ENCODE results near the gene MOSMO.
"Not testable (repeated sequence)": the region's sequence is repeated elsewhere in the genome, so short reads cannot be mapped to it uniquely, and the experiment has no call there.

The MOSMO gene

DNA sequence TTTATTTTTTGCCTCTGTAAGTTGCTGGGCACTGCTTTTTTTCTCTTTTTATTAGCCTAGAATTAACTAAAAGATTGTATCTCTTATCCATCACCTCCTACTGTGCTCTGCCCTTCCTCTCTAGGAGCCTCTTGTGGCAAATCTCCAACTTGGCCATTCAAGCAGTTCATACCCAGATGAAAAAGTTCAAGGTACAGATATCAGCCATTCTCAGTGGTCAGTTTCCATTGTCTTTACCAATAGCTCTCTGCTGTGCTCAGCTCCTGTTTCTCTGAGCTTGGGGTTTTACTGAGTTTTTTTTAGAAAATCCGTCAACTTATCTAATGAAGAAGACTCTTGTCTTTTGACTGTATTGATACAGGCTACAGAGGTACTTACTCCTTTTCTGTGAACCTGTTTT, 15.6 kb downstream of the MOSMO start:
- Histone ChIP-seq H3K36me3 (ENCODE audit: insufficient read depth, low read length) (peaks cover 10% of the 10 kb centered on the region), H3K4me3 (ENCODE audit: low read length) (no peak overlapping the region), H3K27me3 (ENCODE audit: control insufficient read depth, insufficient read depth, low read length) (no peaks in the 10 kb centered on the region), H3K4me1 (ENCODE audit: control insufficient read depth, insufficient read depth, low read length) (peaks cover 60% of the 10 kb centered on the region), H3K9ac (ENCODE audit: low read depth, low read length) (no peak overlapping the region), H3K9me3 (replicated peaks; ENCODE audit: low read length) (no peaks in the 10 kb centered on the region), H3K4me2 (ENCODE audit: low read length) (no peak overlapping the region)

- not testable (repeated sequence) for H3K27me3 ChIP-seq (ENCODE audit: control insufficient read depth, insufficient read depth, low read length); H3K4me3 ChIP-seq (ENCODE audit: low read length); H3K4me2 ChIP-seq (ENCODE audit: low read length); H3K9me3 ChIP-seq (replicated peaks; ENCODE audit: low read length); H3K9ac ChIP-seq (ENCODE audit: low read depth, low read length)
- Histone ChIP-seq H3K4me1 (ENCODE audit: control insufficient read depth, insufficient read depth, low read length) (peaks cover 63% of the 10 kb centered on the region), H3K36me3 (ENCODE audit: insufficient read depth, low read length) (peaks cover 12% of the 10 kb centered on the region)
Measured at GRCh38 chr16:22024785-22025184, 16.9 kb downstream of the MOSMO start.

- Histone ChIP-seq H3K4me3 (ENCODE audit: low read length) (no peak overlapping the region), H3K9me3 (replicated peaks; ENCODE audit: low read length) (no peaks in the 10 kb centered on the region), H3K36me3 (ENCODE audit: insufficient read depth, low read length) (peaks cover 18% of the 10 kb centered on the region), H3K27me3 (ENCODE audit: control insufficient read depth, insufficient read depth, low read length) (no peaks in the 10 kb centered on the region), H3K4me1 (ENCODE audit: control insufficient read depth, insufficient read depth, low read length) (peaks cover 67% of the 10 kb centered on the region), H3K9ac (ENCODE audit: low read depth, low read length) (peak overlapping the region; percentile 65), H3K4me2 (ENCODE audit: low read length) (peak overlapping the region; percentile 64)
Measured at GRCh38 chr16:22027633-22028032, 19.7 kb downstream of the MOSMO start.

GRCh38 chr16:22029632-22030031, 21.7 kb downstream of the MOSMO start:
- H3K9ac ChIP-seq (ENCODE audit: low read depth, low read length), result no peak overlapping the region
- peaks cover 55% of the 10 kb centered on the region for H3K4me1 ChIP-seq (ENCODE audit: control insufficient read depth, insufficient read depth, low read length)
- no peak overlapping the region for H3K4me2 ChIP-seq (ENCODE audit: low read length)

DNA sequence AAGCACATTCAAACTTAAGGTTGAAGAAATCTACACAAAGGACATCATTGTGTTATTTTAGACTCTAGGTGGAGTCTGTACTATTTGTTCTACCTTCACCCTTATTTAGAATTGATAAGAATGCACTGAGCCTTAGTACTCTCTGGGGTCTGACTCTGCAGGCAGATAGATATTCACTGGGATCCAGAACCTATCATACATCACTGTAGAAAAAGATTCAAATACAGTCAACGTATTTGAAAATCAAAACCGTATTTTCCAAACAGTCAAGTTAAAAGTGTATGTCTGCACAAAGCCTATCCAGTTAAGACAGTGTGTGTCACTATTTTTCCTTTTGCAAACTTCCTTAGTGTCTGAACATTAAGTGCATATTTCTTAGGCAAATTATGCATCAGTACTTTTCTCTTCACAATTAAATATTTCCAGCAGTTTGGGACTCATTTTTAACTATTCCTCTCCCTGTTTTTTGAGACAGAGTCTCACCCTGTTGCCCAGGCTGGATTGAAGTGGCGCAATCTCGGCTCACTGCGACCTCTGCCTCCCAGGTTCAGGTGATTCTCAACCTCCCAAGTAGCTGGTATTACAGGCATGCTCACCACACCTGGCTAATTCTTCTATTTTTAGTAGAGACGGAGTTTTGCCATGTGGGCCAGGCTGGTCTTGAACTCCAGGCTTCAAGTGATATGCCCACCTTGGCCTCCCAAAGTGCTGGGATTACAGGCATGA, 22.3 kb downstream of the MOSMO start:
- H3K9ac ChIP-seq (ENCODE audit: low read depth, low read length), result no peak overlapping the region

More at GRCh38 chr16:22029632-22030031, 21.7 kb downstream of the MOSMO start:
- H3K4me3 ChIP-seq (ENCODE audit: low read length), result no peak overlapping the region
- H3K36me3 ChIP-seq (ENCODE audit: insufficient read depth, low read length), result peaks cover 22% of the 10 kb centered on the region
- no peaks in the 10 kb centered on the region for H3K27me3 ChIP-seq (ENCODE audit: control insufficient read depth, insufficient read depth, low read length)
- no peaks in the 10 kb centered on the region for H3K9me3 ChIP-seq (replicated peaks; ENCODE audit: low read length)

GRCh38 chr16:22031483-22032083, 23.7 kb downstream of the MOSMO start:
- no peaks in the 10 kb centered on the region for H3K27me3 ChIP-seq (ENCODE audit: control insufficient read depth, insufficient read depth, low read length)
- no peak overlapping the region for H3K4me2 ChIP-seq (ENCODE audit: low read length)
- no peaks in the 10 kb centered on the region for H3K9me3 ChIP-seq (replicated peaks; ENCODE audit: low read length)
- H3K9ac ChIP-seq (ENCODE audit: low read depth, low read length), result no peak overlapping the region
- peaks cover 39% of the 10 kb centered on the region for H3K4me1 ChIP-seq (ENCODE audit: control insufficient read depth, insufficient read depth, low read length)
- no peak overlapping the region for H3K4me3 ChIP-seq (ENCODE audit: low read length)
- H3K36me3 ChIP-seq (ENCODE audit: insufficient read depth, low read length), result peaks cover 23% of the 10 kb centered on the region

More for the DNA sequence above, 22.3 kb downstream of the MOSMO start:
- Histone ChIP-seq H3K4me2 (ENCODE audit: low read length) (no peak overlapping the region), H3K4me1 (ENCODE audit: control insufficient read depth, insufficient read depth, low read length) (peaks cover 49% of the 10 kb centered on the region), H3K36me3 (ENCODE audit: insufficient read depth, low read length) (peaks cover 23% of the 10 kb centered on the region), H3K27me3 (ENCODE audit: control insufficient read depth, insufficient read depth, low read length) (no peaks in the 10 kb centered on the region), H3K4me3 (ENCODE audit: low read length) (no peak overlapping the region), H3K9me3 (replicated peaks; ENCODE audit: low read length) (no peaks in the 10 kb centered on the region)

DNA sequence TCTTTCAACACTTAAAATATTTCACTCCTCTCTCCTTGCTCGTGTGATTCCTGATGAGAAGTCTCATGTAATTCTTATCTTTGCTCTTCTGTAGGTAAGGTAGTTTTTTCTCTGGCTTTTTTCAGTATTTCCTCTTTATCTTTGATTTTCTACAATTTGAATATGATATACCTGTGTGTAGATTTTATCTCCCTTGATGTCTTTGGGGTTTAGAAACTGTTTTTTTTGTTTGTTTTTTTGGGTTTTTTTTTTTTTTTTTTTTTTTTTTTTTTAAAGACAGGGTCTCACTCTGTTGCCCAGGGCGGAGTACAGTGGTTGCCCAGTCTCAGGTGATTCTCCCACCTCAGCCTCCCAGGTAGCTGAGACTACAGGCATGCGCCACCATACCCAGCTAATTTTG, 26.6 kb downstream of the MOSMO start:
- H3K9me3 ChIP-seq (replicated peaks; ENCODE audit: low read length), result no peaks in the 10 kb centered on the region
- no peak overlapping the region for H3K9ac ChIP-seq (ENCODE audit: low read depth, low read length)
- H3K36me3 ChIP-seq (ENCODE audit: insufficient read depth, low read length), result peaks cover 38% of the 10 kb centered on the region
- no peaks in the 10 kb centered on the region for H3K27me3 ChIP-seq (ENCODE audit: control insufficient read depth, insufficient read depth, low read length)
- H3K4me2 ChIP-seq (ENCODE audit: low read length), result no peak overlapping the region
- peaks cover 13% of the 10 kb centered on the region for H3K4me1 ChIP-seq (ENCODE audit: control insufficient read depth, insufficient read depth, low read length)
- no peak overlapping the region for H3K4me3 ChIP-seq (ENCODE audit: low read length)

- no peaks in the 10 kb centered on the region for H3K9me3 ChIP-seq (replicated peaks; ENCODE audit: low read length)
- H3K36me3 ChIP-seq (ENCODE audit: insufficient read depth, low read length), result peaks cover 34% of the 10 kb centered on the region
- H3K4me2 ChIP-seq (ENCODE audit: low read length), result no peak overlapping the region
- no peak overlapping the region for H3K9ac ChIP-seq (ENCODE audit: low read depth, low read length)
- peaks cover 7% of the 10 kb centered on the region for H3K4me1 ChIP-seq (ENCODE audit: control insufficient read depth, insufficient read depth, low read length)
- no peak overlapping the region for H3K4me3 ChIP-seq (ENCODE audit: low read length)
- H3K27me3 ChIP-seq (ENCODE audit: control insufficient read depth, insufficient read depth, low read length), result no peaks in the 10 kb centered on the region
Measured at GRCh38 chr16:22035153-22035552, 27.2 kb downstream of the MOSMO start.

GRCh38 chr16:22043882-22044281, 36.0 kb downstream of the MOSMO start:
- H3K27me3 ChIP-seq (ENCODE audit: control insufficient read depth, insufficient read depth, low read length); H3K4me1 ChIP-seq (ENCODE audit: control insufficient read depth, insufficient read depth, low read length); H3K36me3 ChIP-seq (ENCODE audit: insufficient read depth, low read length); H3K9ac ChIP-seq (ENCODE audit: low read depth, low read length); H3K9me3 ChIP-seq (replicated peaks; ENCODE audit: low read length); H3K4me2 ChIP-seq (ENCODE audit: low read length); H3K4me3 ChIP-seq (ENCODE audit: low read length): not testable (repeated sequence)

- H3K4me2 ChIP-seq (ENCODE audit: low read length); H3K36me3 ChIP-seq (ENCODE audit: insufficient read depth, low read length); H3K9ac ChIP-seq (ENCODE audit: low read depth, low read length); H3K27me3 ChIP-seq (ENCODE audit: control insufficient read depth, insufficient read depth, low read length); H3K9me3 ChIP-seq (replicated peaks; ENCODE audit: low read length); H3K4me1 ChIP-seq (ENCODE audit: control insufficient read depth, insufficient read depth, low read length); H3K4me3 ChIP-seq (ENCODE audit: low read length): not testable (repeated sequence)
Measured at GRCh38 chr16:22045888-22046287, 38.0 kb downstream of the MOSMO start.

DNA sequence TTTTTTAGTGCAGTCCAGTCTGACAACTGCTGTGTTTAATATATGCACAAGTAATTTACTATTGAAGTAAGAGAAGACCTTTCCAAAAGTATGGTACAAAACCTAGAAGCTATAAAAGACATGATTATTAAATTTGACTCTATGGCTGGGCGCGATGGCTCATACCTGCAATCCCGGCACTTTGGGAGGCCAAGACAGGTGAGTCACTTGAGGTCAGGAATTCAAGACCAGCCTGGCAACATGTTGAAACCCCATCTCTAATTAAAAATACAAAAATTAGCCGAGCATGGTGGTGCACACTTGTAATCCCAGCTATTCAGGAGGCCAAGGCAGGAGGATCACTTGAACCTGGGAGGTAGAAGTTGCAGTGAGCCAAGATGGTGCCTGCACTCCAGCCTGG, 43.1 kb downstream of the MOSMO start:
- H3K9ac ChIP-seq (ENCODE audit: low read depth, low read length), result no peak overlapping the region

DNA sequence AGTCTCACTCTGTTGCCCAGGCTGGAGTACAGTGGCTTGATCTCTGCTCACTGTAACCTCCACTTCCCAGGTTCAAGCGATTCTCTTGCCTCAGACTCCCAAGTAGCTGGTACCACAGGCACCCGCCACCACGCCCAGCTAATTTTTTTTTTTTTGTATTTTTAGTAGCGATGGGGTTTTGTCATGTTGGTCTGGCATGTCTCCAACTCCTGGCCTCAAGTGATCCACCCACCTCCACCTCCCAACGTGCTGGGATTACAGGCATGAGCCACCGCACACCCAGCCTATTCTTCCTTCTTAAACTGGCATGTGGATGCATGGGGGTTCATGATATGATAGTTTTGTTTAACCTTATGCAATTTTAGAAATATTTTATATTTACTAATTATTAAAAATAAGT, 45.1 kb downstream of the MOSMO start:
- Histone ChIP-seq H3K9me3 (replicated peaks; ENCODE audit: low read length) (no peaks in the 10 kb centered on the region), H3K4me3 (ENCODE audit: low read length) (no peak overlapping the region), H3K4me2 (ENCODE audit: low read length) (no peak overlapping the region), H3K27me3 (ENCODE audit: control insufficient read depth, insufficient read depth, low read length) (no peaks in the 10 kb centered on the region), H3K36me3 (ENCODE audit: insufficient read depth, low read length) (peaks cover 8% of the 10 kb centered on the region), H3K4me1 (ENCODE audit: control insufficient read depth, insufficient read depth, low read length) (no peaks in the 10 kb centered on the region), H3K9ac (ENCODE audit: low read depth, low read length) (no peak overlapping the region)

More for the DNA sequence above, 43.1 kb downstream of the MOSMO start:
- Histone ChIP-seq H3K4me3 (ENCODE audit: low read length) (no peak overlapping the region), H3K9me3 (replicated peaks; ENCODE audit: low read length) (no peaks in the 10 kb centered on the region), H3K27me3 (ENCODE audit: control insufficient read depth, insufficient read depth, low read length) (no peaks in the 10 kb centered on the region), H3K4me2 (ENCODE audit: low read length) (no peak overlapping the region), H3K36me3 (ENCODE audit: insufficient read depth, low read length) (no peaks in the 10 kb centered on the region), H3K4me1 (ENCODE audit: control insufficient read depth, insufficient read depth, low read length) (no peaks in the 10 kb centered on the region)

Measured in skeletal muscle satellite cell (primary cell).